NCI-H146 (cell line): ENCODE measurements around the gene ASTE1.
"Not testable (repeated sequence)": the region's sequence is repeated elsewhere in the genome, so short reads cannot be mapped to it uniquely, and the experiment has no call there.

Experiments
- DNase-seq: peaks from one replicate; lab custom pipeline; 2025; lab: John Stamatoyannopoulos, UW

The ASTE1 gene

DNA sequence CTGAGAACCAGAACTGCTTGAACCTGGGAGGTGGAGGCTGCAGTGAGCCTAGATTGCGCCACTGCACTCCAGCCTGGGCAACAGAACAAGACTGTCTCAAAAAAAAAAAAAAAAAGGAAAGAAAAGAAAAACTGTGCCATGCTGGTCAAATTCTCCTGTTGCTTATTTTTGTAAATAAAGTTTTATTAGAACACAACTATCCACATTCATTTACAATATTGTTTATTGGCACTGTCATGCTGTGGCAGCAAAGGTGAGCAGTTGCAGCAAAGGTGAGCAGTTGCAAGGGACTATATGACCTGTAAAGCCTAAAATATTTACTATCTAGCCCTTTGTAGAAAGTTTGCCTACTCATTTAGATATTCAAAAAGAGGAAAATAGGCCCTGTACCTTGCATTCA lies 18.3 kb downstream of the ASTE1 start:
- no peak for DNase-seq

DNA sequence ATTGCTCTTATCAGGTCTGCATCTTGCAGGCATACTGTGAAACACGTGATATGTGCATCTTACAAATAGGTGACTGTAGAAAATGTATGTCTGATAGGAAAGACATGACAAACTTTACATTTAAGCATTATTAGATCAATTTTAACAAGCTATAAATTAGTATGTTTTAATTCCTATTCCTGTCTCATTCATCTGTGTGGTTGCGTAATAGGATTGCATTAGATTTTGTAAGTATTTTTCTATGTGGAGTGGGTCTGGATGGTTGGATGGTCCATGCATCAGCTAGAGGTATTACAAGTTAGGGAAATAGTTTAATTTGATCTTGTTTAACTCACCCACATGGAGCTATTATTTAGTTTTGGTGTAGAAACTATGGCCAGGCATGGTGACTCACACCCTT lies 18.8 kb downstream of the ASTE1 start:
- no peak for DNase-seq

DNA sequence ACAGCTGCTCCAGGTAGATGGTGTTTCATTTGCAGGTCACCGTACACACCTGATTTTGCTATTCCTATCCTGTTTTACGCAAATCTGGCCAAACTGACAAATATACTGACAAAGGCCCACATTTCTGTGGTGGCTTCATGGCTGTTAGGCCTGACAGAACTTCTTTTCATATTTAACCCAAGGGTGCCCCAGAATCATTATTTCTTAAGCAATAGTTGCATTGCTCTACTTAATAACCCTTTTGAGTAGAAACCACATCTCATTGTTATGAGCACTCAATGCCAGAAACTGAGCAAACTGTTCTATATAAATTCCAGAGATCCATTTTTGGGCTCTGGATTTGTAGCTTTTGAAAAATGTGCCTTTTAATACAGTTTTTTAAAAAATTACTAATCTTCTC lies 19.4 kb downstream of the ASTE1 start:
- peak; percentile 58 for DNase-seq

DNA sequence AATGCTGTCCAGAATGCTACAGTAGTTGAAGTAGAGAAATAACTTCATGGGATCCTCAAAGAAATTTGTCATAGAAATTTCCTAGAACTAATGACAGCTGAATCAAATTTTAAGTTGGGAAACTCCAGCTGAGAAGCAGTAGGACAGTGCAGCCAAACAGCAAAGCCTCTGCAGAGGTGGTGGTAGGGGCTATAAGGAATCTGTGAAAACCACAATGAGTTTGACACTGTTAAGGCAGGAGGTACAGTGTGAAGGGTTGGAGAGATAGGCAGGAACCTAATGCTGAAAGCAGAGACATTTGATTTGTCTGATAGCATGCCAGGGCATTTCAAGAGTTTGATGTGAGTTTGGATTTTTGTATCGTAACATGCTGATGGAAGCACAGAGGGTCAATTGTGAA lies 22.0 kb downstream of the ASTE1 start:
- no peak for DNase-seq

DNA sequence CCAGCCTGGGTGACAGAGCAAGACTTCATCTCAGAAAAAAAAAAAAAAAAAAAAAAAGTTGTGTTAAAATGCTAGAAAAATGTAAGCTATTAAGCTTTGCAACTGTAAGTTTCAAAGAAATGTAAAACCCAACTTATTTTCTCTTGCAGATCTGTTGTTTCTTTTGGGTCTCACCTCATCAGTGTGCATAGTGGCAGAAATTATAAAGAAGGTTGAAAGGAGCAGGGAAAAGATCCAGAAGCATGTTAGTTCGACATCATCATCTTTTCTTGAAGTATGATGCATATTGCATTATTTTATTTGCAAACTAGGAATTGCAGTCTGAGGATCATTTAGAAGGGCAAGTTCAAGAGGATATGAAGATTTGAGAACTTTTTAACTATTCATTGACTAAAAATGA lies 25.6 kb downstream of the ASTE1 start:
- no peak for DNase-seq

DNA sequence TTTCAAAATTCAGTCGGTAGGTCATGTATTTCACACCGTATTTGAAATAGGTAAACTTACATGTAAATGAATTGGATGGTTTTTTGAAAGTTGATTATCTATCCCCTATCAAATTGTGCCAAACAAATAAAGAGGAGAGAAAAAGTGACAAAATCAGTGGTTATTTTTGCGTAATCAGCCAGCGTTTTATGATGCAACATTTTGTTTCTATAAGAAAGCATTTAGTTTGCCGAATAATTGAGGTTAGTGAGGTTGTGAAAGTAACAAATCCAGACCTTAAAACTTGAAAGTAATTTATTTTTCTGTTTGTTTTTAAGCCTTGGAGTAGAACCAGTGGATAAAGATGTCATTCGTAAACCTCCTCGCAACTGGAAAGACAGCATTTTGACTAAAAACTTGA lies 29.3 kb downstream of the ASTE1 start:
- DNase-seq, result no peak

DNA sequence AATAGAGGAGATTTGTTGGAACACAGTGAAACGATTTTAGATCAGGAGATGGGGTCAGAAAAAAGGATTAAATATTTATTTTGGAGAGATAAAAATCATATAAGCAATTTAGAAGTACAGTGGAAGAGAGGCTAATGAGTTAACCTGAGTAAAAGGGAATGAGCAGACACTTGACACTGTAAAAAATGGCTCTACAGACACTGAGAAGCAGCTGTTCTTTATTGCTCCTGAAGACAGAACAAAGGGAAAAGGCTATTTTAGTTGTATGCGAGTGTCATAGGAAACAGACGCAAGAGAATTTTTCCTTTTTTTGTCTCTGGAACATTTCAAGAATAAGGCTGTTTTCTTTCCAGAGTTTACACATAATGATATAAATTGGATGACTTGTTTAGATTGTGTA lies 34.3 kb downstream of the ASTE1 start:
- DNase-seq, result peak; percentile 45

DNA sequence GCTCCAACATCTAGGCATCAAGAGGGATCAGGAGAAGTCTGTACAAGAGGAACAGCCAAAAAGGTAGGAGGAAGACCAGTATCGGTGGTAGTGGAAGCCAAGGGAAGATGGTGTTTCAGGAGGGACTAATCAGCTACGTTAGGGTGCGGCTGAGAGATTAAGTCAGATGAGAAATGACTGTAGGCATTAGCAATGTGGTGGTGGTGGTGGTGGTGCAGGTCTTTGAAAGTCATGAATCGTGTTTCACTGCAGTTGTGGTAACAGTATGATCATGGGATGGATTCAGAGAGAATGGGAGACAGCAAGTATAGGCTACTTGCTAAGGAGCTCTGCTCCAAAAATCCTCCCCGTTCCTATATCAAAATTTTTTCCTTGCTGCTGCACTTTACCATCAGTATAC lies 35.5 kb downstream of the ASTE1 start:
- no peak for DNase-seq

DNA sequence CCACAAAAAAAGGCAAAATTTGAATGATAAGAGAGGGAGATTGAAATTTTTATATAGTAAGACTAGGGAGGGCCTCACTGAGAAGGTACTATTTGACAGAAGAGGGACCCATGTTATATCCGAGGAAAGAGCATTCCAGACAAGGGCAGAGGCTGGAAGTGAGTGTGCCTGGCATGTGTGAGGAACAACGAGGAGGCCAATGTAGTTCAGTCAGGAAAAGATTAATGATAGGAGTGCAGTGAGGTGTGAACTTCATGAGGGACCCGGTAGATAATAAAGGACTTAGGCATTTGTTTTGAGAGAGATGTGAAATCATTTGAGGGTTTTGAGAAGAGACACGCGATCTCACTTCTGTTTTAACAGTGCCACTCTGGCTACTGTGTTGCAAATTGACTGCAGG lies 36.3 kb downstream of the ASTE1 start:
- DNase-seq, result no peak

DNA sequence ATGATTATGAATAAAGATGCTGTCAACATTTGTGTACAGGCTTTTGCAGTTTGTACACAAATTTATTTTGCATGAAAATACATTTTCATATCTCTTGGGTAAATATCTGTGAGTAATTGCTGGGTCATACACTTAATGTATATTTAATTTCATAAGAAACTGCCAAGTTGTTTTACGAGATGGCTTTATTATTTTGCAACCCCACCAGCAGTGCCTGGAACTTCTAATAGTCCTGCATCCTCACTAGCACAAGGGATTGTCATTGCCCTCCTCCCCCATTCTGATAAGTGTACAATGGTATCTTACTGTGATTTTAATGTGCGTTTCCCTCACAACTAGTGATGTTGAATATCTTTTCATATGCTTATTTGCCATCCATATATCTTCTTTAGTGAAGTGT lies 45.2 kb downstream of the ASTE1 start:
- DNase-seq, result no peak

DNA sequence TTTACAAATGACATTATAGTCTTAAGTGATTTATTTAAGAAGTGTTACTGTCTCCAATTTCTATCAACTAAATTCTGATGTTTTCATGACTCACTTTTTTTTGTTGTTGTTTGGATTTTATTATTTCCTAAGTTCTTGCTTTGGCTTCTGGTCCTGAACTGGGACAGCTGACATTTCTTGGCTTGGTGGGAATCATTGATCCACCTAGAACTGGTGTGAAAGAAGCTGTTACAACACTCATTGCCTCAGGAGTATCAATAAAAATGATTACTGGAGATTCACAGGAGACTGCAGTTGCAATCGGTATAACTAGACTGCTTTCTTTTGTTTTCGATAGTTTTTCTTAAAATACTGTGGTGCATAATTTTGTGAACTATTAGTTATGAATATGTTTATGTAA lies 47.5 kb downstream of the ASTE1 start:
- DNase-seq, result no peak

DNA sequence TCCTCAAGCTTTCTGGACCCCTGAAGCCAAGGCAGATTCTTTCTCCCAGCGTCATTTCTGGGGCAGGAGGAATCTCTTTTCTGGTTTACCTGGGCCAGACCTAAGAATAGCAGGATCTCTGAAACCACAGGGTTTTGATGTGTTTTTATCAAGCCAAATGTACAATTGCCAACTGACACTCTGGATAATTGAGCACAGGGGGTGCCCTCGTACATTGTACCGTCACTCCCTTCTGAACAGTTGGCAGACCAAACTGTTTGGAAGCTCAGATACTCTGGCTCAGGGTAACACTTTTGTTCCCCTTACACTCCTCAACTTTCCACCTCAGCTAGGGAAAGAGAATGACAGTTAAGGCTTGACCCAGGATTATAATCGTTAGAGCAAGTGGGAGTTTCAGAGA lies 49.9 kb downstream of the ASTE1 start:
- no peak for DNase-seq

DNA sequence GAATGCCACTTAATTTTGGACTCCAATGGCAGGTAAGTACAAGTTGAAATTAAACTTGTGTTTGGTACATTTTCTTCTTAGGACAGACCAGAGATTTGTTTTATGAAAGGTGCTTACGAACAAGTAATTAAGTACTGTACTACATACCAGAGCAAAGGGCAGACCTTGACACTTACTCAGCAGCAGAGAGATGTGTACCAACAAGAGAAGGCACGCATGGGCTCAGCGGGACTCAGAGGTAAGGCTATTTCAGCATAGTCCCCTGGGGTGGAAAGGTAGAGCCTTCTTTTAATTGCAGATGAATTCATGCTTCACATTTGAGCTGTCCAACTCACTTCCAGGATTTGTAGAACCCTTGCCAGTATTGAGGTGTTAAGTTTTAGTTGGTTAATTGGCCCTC lies 51.4 kb downstream of the ASTE1 start:
- no peak for DNase-seq

DNA sequence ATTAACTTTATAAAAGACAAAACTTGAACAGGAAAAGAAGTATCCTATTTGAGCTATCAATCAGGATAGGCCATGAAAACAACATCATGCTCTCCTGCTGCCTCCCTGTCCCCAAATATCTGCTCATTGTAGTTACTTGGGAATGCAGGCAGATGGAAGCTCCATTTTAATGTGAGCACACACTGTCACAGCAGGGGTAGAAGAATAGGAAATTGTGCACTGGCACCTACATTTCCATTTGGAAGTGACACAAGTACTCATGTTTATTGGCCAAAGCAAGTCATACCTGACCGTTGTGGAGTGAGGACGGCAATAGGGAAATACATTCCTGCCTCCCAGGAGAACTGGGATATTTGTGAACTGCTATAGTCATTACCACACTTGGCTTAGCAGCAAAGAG lies 52.4 kb downstream of the ASTE1 start:
- DNase-seq, result no peak

DNA sequence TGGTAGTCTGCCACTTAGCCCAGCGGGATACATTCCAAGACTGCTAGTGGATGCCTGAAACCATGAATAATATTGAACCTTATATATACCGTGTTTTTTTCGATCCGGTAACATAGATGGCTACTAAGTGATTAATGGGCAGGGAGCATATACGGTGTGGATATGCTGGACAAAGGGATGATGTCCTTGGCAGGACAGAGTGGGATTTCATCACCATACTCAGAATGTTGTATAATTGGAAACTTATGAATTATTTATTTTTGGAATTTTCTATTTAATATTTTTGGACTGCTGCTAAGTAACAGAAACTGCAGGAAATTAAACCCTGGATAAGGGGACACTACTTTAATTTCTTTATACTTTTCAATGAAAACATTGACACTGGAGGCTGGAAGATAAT lies 53.2 kb downstream of the ASTE1 start:
- DNase-seq, result no peak

DNA sequence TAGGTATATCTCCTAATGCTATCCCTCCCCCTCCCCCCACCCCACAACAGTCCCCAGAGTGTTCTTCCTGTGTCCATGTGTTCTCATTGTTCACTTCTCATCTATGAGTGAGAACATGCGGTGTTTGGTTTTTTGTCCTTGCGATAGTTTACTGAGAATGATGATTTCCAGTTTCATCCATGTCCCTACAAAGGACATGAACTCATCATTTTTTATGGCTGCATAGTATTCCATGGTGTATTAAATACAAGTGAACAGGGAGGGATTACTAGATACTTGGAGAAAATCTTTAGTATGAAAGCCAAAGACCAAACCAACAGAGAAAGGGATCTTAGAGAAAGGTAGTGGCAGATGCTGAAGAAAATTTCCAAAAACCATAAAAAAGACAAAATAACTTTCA lies 54.0 kb downstream of the ASTE1 start:
- not testable (repeated sequence) for DNase-seq

DNA sequence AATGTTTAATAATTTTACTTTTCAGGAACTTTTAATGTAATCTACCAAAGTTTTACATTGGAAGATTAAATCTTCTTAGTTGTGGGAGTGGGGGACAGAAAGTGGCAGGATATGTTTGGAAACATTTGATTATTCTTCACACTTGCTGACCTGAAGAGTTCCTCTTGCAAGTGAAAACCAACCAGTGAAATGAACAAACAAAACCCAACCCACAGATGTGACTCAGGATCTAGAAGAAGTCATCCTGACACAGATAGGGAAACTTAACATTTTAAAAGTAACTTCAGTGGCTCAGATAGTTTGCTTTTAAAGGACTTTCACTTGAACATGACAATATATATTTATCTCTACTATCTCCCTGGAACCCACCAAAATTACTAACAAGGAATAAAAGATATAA lies 55.4 kb downstream of the ASTE1 start:
- no peak for DNase-seq

DNA sequence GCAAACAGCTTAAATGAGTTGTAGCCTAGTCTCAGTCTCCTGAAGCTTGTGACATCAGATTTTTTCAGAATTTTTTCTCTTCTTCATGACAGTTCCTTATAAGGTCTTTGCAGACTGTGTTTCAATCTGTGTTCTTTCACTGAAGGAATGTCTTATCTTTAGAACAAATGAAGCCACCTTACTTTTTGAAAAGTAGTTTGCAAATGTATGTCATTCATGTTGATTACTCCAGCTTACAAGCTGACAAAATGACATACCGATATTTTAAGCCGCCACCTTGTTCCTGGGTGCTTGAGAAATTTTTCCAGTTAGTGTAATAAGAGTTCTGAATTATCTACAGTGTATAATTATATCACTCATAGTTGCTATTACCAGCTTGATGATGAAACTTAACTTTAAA lies 57.0 kb downstream of the ASTE1 start:
- DNase-seq, result no peak

DNA sequence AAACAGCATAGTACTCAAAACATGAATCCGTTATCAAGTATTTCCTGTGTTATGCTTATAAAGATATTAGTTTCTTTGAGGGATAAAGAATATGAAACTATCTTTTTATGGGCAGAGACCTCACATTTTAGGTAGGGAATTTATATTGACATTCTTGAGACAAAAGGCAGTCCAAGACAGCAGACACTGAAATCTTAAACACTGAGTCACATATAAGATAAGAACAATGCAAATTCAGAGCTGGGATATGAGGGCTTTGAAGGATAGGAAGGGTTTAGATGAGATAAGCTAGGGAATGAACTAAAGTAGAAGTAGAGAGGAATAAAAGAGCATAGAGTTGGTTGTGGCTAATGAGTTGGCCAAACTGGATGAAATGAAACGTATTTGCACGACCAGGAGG lies 58.4 kb downstream of the ASTE1 start:
- no peak for DNase-seq

DNA sequence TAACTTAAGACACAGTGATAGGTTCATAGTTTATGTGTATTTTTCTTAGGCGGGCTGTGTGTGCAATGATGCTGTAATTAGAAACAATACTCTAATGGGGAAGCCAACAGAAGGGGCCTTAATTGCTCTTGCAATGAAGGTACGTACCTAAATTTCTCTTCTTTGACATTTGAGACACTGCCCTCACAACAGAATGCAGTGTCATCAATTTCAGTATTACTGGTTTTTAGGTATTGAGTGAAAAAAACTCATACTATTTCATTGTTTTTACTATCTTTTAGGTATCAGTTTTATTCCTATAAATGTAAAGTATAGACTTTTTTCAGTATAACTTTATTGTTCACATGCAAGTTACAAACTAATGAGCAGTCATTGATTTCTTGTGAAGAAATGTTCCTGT lies 59.3 kb downstream of the ASTE1 start:
- DNase-seq, result no peak

DNA sequence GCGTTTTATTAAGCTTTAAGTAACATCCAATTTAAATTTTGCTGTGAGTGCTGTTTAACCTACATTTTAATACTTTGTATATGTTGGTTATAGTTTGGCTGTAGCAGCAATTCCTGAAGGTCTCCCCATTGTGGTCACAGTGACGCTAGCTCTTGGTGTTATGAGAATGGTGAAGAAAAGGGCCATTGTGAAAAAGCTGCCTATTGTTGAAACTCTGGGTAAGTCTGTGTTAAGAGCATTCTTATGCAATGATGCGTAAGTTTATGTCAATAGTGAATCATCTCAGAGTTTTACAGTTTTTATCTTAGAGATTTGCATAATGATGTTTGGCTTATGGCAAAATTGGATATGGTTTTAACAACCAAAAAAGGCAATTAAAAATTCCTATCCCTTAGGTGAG lies 62.7 kb downstream of the ASTE1 start:
- no peak for DNase-seq
